ENCODE results near the gene CLCA1.

The CLCA1 gene

DNA sequence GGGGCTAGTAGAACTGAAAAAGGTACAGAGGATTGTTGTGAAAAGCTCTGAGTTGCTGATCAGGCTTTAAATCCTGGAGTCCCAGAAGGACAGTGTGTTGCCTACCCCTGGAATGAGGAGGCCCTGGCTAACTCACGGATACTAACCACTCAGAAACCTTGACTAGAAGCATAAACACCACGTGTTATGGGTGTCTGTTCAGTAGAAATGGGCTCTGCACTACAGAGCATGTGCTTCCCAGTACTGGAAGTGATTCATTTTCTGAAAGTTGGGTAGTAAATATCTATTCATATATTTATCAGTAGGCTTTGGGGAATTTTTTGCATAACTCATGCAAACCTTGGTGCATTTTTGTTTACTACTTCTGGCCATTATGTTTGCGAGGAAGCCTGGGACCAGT, 15.1 kb upstream of the CLCA1 start:
- intact Hi-C loops (cut with DNase I) = no loop called here
- no peak for DNase-seq

DNA sequence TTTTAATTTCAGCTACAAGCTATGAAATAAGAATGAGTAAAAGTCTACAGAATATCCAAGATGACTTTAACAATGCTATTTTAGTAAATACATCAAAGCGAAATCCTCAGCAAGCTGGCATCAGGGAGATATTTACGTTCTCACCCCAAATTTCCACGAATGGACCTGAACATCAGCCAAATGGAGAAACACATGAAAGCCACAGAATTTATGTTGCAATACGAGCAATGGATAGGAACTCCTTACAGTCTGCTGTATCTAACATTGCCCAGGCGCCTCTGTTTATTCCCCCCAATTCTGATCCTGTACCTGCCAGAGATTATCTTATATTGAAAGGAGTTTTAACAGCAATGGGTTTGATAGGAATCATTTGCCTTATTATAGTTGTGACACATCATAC, 13.7 kb upstream of the CLCA1 start:
- intact Hi-C loops (cut with DNase I) = no loop called here
- DNase-seq = no peak

DNA sequence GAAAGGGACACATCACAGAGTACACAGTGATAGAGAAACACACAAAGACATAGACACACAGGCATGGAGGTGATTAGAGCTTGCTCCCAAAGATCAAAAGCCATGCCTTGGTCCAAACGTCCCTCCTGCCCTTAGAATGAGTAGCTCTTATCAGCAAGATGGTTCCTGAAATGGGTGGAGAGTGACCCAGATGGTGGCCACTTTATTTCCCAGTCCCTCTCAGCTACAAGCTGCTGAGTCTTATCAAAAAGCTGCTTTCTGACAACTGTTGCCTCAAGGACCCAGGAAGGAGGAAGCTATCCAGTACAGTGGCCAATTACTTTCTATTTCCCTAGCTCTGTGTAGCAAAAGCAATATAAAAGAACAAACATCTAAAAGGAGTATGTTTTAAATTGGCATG, 7.7 kb upstream of the CLCA1 start:
- intact Hi-C loops (cut with DNase I) = no loop called here
- DNase-seq = no peak

DNA sequence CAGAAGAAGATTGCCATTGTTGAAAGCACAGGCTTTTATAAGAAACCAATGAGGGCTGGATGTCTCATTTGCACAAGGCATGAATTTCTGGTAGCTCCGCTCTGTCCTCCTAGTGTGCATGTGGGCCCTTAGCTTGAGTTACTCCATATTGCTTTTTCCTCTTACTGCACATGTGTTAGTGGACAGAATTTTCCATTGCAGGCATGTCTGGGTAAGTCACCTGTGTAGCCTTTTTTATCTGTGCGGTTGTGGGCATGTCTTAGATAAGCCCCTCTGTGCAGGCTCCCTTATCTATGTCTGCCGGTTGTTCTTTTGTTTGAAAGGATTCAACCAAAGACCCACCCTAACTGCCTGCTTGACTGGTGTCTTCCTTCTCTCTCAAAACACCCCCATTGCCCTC, 7.2 kb upstream of the CLCA1 start:
- intact Hi-C loops (cut with DNase I) = no loop called here
- no peak for DNase-seq

DNA sequence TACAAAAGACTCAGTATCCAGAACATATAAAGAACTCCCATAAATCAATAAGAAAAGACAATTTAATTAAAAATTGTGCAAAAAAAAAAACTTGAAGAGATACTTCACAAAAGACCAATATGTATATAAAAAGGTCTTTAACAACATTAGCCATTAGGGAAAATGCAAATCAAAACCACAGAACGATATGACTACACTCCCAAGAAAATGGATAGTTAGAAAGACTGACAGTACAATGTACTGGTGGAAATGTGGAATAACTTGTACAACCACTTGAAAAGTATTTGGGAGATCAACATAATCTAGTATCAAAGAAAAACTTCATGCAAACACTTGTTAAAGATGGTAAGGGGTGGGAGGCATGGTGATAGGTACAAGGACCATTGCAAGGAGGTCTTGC, 3.9 kb upstream of the CLCA1 start:
- intact Hi-C loops (cut with DNase I) = no loop called here
- DNase-seq = no peak

DNA sequence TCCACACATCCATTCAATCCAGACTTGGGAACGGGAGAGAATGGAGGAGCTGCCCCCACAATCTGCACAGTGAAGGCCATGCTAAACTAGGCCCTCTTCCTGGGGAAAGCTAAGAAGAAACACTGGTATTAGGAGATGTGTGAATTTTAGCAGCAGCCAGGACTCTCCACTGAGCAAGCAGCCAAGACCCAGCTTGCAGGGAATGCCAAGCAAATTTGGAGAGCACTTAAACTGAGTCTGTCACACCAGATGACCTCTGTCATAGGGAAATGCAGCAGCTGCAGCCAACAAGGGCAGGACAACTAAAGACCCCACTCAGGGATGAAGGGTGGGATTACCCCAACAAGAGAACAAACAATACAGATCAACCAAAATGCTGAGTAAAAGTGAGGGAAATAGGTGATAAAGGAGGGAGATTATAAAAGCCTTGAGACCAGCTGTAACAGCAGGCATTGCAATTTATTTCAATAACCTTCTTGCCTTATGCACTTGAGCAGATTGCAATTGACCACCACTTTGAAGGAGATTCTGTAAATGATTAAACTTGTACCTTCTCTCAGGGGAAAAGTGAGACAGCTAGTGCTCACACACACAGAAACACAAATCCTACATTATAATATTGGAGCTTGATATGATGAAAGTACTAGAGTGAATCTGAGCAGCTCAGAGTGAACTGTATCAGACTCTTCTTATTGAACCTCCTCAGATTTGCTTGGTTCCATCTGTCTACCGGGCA, 2.5 kb upstream of the CLCA1 start:
- intact Hi-C loops (cut with DNase I) = no loop called here

DNA sequence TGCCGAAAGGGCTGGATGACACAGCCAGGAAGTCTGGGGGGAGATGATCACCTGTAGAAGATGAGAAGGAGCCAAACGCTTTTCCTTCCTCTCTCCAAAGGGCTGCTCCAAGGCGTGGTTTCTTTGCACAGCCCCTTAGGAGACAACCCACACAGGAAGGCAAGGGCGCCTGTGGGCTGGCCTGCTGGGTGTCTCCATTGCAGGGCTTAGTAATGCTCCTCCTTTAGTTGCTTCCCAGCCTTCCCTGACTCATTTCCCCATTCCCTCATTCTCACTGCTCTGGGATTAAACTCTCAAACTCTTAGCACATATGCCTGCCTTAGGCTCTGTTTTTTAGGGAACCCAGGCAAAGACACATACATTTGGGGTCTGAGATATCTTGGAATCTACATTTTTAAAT, 1.7 kb upstream of the CLCA1 start:
- DNase-seq = no peak
- intact Hi-C loops (cut with DNase I) = no loop called here

More for the DNA sequence above, 2.5 kb upstream of the CLCA1 start:
- no peak for DNase-seq

DNA sequence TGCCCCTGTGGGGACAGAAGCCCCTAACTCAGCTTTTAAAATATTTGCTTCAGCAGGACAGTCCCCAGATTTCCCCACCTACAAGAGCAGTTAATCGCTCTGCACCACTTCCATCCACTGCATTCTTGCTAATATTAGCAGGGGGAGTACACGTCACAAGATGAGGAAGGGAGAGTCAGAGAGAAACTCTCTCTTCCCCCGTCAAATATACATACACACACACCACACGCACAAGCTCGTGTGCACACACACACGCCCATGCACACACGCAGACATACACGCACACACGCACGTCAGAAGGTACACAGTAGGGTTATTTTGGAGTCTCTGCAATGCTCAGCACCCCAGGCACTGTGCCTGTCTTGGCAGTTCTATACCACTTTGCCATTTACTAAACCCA, 2.1 kb downstream of the CLCA1 start:
- no peak for DNase-seq
- intact Hi-C loops (cut with DNase I) = no loop called here

DNA sequence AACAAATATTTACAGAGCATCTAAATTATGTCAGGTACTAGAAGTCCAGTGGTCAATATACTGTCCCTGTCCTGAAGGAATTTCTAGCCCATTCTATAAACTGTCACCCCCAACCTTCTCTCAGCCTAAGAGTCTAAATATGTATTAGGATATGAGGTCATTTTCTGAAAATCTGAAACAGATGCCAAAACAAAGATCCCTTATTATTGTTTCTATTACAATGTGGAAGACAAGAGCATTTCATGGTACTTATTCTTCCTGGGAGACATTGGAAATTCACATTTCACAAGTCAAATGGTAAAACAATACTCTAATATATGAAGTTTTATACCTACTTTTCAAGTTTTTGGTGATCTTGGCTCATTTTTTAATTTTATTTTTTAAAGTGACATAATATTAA, 2.6 kb downstream of the CLCA1 start:
- DNase-seq = no peak
- intact Hi-C loops (cut with DNase I) = no loop called here

DNA sequence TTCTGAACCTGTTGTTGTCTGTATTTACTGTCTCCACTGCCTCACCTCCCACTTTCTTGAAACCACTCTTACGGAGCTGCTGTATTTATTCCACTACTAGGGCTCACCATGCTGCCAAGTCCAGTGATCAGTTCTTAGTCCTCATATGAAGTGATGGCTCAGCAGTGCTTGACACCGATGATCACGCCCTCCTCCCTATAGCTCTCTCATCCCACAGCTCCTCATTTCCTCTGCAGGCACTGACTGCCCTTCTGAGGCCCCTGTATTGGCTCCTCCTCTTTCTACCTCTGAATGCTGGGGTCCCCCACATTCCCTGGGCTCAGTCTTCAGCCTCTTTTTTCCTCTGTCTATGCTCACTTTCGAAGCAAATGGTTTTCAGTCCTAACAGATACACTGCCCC, 3.4 kb downstream of the CLCA1 start:
- intact Hi-C loops (cut with DNase I) = no loop called here
- no peak for DNase-seq

DNA sequence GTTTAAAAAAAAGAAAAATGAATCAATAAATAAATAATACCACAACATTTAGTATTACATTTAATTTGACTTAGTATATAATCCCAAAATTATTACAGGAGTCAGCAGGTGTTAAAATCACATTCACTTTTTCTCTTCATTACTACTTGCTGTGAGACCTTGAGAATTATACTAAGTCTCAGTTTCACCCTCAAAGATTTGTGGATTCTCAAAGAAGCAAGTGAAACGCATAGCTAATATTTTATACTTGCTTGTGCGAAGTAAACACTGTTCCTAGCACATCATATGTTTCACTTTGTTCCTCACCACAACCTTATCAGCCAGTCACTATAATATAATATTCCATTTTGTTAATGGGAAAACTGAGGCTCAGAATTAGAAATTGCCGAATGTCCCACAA, 4.0 kb downstream of the CLCA1 start:
- DNase-seq = no peak
- intact Hi-C loops (cut with DNase I) = no loop called here

DNA sequence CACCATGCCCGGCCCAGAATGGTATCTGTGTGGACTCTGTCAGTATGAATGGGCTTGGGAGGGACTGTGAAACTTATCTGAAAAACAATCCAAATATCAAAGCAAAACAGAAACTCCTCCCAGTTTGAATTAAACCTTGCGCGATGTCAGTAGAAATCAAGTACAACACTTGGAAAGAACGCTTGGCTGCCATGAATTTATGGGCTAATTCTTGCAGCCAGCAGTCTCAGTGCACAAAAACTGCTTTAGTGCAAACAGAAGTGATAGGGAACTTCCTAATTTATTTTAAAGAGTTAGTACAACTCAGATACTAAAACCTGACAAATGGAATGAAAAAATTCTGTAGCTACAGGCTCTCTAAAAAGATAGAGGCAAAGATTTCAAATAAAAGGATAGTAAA, 8.5 kb downstream of the CLCA1 start:
- intact Hi-C loops (cut with DNase I) = no loop called here
- no peak for DNase-seq

DNA sequence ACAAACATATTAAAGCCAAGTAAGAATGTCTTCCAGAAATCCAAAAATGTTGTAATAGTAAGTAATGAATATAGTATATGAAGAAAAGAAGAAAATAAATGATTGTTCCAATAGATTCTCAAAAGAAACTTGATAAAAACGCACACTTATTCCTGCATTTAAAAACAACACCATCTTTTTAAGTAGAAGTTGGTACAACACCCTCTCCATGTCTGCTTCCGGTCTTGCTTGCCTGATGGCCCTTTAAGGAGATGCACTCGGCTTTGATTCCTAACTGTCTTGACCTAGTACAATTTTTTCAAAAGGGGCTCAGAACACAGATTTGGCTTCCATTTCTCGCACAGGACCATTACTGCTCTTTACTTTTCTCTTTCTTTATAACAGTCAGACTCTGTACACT, 9.0 kb downstream of the CLCA1 start:
- no peak for DNase-seq
- intact Hi-C loops (cut with DNase I) = no loop called here

DNA sequence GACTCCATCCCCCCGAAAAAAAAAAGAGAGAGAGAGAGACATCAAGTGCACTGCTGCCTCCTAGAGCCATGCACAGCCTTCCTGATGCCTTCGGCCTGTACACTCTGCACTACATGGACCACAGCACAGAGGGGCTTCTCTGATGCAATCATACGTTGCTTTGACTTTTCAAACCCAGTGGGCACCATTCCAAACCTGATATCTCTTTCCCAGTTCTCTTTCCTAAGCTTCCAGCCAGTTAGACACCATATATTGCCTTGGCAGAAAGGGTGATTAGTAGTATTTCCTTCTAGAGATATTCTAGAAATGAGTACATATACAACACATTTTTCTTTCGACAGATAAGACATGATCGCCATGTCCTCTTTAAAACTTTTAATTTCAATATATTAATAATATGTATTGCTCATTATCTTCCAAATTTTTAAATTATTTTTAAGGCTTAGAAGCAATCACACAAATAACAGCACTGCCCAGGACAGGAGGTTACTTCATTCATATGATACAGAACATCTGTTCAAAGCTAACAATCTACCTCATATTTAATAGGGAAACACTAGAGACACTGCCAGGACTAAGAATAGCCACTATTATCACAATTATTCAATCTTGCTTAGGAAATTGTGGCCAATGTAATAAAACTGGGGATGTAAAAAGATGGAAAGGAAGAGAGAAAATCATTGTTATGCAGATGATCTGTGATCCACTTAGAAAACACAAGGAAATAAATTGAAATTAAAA, 9.9 kb downstream of the CLCA1 start:
- no peak for DNase-seq
- intact Hi-C loops (cut with DNase I) = no loop called here

DNA sequence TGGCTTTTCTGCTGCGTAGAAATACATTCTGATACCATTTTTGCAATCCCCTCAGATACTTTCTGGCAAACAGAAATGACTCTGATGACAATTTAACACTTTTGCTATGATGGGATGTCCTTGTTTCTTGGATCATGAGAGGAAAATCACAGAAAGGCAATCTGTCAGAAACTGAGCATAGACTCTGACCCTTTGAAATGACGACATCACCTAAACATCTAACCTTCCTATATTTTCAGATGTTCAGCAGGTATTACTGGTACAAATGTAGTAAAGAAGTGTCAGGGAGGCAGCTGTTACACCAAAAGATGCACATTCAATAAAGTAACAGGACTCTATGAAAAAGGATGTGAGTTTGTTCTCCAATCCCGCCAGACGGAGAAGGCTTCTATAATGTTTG, 13.2 kb downstream of the CLCA1 start:
- DNase-seq = no peak
- intact Hi-C loops (cut with DNase I) = no loop called here

DNA sequence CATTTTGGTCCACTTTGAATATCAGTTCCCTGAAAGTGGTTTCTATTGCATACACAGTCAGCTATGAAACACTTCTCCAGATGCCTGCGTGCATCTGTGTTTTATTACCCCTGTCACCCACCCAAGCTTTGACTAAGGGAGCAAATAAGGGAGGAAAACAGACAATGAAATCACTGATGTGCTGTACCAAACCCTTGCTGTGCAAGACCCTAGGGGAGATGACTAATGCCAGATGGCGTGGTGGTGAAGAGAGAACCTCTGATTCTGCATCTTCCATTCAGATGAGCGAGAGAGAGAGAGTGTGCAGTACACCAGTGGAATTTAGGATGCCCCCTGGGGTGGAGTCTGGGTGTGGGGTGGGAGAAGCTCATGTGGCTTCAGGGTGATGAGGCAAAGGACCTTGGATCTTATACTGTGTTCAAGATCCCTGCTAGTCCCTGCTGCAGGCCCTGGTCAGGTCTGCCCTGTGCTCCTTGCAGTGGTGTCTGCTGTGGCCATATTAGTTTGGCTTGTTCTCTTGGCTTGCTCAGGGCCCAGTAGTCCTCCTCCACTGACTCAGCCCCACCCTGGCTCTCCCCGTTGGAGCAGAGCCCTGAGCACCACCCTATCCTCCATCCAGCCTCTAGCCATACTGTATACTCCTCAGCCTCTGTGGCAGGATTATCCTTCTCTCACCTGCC, 18.5 kb downstream of the CLCA1 start:
- intact Hi-C loops (cut with DNase I) = no loop called here
- no peak for DNase-seq

DNA sequence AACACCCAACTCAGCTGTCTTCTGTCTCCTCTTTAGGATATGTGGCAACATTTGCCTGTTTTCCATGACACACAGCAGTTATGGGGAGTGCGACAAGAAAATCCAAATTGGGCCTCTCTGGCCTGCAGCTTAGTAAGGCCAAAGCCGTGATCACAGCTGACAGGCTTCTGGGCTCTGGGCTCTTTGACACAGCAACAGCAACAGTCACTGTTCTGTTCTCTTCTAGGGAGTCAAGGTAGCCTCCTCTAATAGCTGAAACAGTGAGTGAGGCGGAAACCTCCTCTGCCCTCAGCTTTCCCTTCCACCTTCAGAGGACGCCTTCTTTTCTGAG, 19.0 kb downstream of the CLCA1 start:
- DNase-seq = no peak
- intact Hi-C loops (cut with DNase I) = no loop called here

DNA sequence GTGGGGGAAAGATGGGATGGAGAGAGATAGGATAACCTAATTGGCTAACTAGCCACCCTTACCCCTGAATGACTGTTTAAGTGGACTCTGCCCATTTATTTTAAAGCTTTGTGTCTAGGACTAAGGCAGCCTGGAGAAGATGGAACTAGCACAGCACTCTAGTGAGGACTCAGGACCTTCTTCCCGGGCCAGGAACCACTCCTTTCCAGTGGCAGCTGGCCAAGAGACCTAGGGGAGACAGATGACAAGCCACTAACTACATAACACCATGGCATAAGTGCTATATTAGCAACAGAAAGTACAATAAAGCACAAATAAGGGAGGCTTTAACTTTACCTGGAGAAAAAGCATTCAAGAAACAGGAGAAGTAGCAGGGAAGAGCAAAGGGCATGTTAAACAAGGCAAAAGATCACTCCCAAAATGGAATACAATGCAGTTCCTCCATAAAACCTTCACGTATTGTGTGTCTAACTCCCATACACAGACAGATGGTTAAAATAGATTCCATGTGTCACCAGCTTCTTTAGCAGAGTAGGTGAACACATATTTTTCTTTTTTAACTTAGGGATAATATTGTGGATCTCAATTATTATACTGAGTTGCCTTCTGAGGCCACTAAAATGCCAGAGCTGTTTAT, 20.6 kb downstream of the CLCA1 start:
- DNase-seq = no peak
- intact Hi-C loops (cut with DNase I) = no loop called here

DNA sequence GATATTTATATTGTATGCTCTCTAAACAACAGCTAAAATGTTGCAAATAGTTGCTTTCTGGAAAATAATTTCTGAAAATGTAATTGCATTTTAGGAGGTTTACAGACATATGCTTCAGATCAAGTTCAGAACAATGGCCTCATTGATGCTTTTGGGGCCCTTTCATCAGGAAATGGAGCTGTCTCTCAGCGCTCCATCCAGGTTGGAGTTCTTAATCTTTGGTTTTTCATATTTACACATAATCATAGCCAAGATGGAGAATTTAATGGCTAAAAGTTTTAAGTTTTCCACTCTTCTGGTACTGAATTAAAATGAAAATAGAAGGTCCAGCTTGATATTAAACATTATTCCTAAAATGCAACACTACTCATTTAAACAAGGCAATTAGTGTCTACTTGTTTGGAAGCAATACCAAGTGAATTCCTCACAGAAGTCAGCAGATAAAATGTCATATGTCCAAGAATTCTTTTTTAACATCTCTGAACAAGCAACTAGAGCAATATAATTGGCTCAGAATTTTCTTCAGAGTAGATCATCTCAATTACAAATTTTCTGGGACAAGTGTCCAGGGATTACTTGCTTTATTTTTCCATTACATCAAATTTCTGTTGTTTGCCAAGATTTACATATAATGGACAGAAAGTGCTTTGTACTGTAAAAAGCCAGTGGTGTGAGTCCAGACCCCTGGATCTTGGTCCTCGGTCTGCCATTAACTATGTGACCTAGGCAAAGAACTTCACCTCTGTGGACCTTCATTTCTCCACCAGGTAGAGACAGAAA, 22.6 kb downstream of the CLCA1 start:
- no peak for DNase-seq
- intact Hi-C loops (cut with DNase I) = no loop called here

DNA sequence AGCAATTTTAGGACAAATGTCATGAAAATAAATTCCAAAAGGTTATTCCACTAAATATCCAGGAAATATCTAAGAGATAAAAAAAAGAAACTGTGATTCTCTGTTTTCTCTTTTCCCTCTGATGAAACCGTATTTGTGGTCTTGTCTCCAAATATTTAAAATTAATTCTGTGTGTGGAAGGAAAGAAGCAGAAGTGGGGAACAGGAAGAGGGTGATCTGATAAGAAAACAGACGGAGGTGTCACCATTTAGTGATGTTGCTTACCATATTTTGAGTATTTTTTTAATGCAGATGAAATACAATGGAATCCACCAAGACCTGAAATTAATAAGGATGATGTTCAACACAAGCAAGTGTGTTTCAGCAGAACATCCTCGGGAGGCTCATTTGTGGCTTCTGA, 29.6 kb downstream of the CLCA1 start:
- intact Hi-C loops (cut with DNase I) = no loop called here
- no peak for DNase-seq
